ENCODE results near the gene SLC2A13.

Gene SLC2A13

GRCh38 chr12:39993268-39993667 lies 112.6 kb downstream of the SLC2A13 start:
- no peak for DNase-seq

GRCh38 chr12:39990122-39991101 lies 115.5 kb downstream of the SLC2A13 start:
- peak; percentile 19 for DNase-seq

- no peak for DNase-seq
Measured at GRCh38 chr12:39989501-39989900, 116.4 kb downstream of the SLC2A13 start.

DNA sequence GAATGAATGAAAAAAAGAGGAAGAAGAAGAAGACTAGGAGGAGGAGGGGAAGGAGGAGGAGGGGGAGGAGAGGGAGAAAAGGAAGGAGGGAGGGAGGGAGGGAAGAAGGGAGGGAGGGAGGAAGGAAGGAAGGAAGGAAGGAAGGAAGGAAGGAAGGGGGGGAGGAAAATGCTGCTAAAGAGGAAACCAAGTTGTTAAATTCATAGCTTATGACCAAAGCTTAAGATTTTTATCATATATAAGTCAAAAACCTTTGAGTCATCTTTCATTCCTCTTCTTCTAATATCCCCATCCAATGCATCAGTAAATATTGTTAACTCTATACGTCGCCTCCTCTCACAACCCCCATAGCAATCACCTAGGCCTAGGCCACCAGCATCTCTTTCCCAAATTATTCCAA lies 117.3 kb downstream of the SLC2A13 start:
- no peak for DNase-seq

- DNase-seq: no peak
Measured at GRCh38 chr12:39986674-39987073, 119.2 kb downstream of the SLC2A13 start.

- DNase-seq: no peak
Measured at GRCh38 chr12:39984670-39985069, 121.2 kb downstream of the SLC2A13 start.

GRCh38 chr12:39975374-39975918 lies 130.4 kb downstream of the SLC2A13 start:
- no peak for DNase-seq

- no peak for DNase-seq
Measured at GRCh38 chr12:39972119-39972518, 133.8 kb downstream of the SLC2A13 start.

GRCh38 chr12:39971348-39971747 lies 134.5 kb downstream of the SLC2A13 start:
- DNase-seq: no peak

DNA sequence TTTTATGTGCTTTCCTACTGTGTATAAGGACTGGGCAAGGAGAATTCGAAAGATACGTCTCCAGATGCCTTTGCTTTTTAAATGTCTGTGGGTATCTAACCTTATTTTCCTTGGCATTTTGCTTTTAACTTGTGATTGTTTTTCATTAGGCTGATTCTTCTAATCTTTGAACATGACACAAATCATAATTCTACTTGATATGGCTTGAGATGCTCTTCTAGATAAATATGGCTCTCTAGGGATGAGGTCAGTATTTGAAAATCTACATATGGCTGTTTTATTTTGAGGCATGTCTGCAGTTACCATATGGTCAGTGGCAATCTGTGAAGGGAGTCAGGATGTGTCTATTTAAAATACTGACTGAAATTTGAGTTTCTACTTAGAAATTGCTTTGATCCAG lies 139.2 kb downstream of the SLC2A13 start:
- no peak for DNase-seq

- no peak for DNase-seq
Measured at GRCh38 chr12:39966256-39966655, 139.6 kb downstream of the SLC2A13 start.

DNA sequence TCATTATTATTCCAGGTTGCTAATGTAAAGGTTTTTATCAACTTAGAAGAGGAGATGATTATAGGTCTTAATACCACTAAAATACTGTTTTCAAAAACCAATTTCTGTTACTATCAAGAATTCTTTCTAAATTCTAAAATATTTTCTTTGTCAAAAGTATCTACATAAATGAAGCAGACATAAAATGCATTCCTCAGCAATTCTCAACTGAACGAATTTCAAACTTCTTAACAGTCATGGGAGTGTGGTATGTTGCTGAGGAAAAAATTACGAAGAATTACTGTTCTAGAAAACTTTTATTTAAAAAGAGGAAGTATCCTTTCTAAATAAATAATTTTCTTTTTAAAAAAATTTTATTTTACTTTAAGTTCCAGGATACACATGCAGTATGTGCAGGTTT lies 146.4 kb downstream of the SLC2A13 start:
- no peak for DNase-seq

DNA sequence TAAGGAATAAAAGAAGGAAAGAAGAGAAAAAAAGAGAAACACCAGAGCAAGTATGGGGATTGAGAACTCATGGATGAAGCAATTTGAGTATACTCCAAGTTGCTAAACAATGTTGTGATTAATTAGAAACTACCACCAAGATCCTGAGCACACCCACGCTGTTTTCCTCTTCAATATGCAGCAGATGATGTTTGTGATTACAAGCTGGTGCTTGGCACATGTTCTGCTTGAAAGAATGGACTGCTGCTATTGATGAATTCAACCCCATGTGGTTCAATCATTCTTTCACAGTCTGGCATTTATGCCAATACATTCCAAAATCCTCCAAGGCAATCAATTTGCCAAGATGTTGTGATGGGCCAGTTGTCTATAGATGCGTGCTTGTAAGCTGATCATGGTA lies 146.8 kb downstream of the SLC2A13 start:
- DNase-seq: no peak

GRCh38 chr12:39958377-39958776 lies 147.5 kb downstream of the SLC2A13 start:
- DNase-seq: no peak

- DNase-seq: no peak
Measured at GRCh38 chr12:39956725-39957124, 149.2 kb downstream of the SLC2A13 start.

- no peak for DNase-seq
Measured at GRCh38 chr12:39946361-39947280, 159.3 kb downstream of the SLC2A13 start.

GRCh38 chr12:39937119-39937518 lies 168.8 kb downstream of the SLC2A13 start:
- no peak for DNase-seq

DNA sequence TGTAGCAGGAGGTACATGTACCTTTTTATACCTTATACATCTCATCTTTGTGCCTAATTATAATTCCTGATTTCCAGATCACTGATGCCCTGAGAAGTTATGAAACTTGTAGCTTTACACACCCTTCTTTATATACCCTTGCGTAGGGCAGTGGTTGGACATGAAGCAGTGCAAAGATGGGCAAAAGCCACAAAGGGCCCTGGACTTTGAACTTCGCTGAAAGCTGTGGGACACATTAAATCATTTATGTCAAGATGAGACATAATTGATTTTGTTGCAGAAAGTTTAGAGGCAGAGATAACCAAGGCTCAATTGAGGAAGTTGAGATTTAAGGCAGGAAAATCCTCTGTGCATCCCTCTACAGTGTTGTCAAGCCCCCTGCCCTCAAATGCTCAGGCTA lies 170.0 kb downstream of the SLC2A13 start:
- no peak for DNase-seq

GRCh38 chr12:39935275-39935674 lies 170.6 kb downstream of the SLC2A13 start:
- DNase-seq: no peak

GRCh38 chr12:39931857-39932256 lies 174.0 kb downstream of the SLC2A13 start:
- no peak for DNase-seq

- DNase-seq: no peak
Measured at GRCh38 chr12:39931231-39931630, 174.7 kb downstream of the SLC2A13 start.

- DNase-seq: no peak
Measured at GRCh38 chr12:39930101-39930500, 175.8 kb downstream of the SLC2A13 start.

Measured in right kidney (tissue), 1 donor.